ENCODE data around the gene RAB11FIP4.

GRCh38 chr17:31452101-31452500, 60.6 kb downstream of the RAB11FIP4 start:
- TF ChIP-seq CTCF (IDR thresholded peaks at IDR 0.05) (no peak), POLR2A (IDR thresholded peaks at IDR 0.05) (no peak), POLR2AphosphoS5 (IDR thresholded peaks at IDR 0.05) (no peak)

Measured in stomach (tissue), 4 donors.